ENCODE results near the gene SLC2A6. TPM values are rescaled to one million over a fixed set of nuclear protein-coding genes. Genes with fewer than 3 reads are reported as not detected.

The SLC2A6 gene
- total RNA-seq, 4 donors from 2014 or later = 0.41 to 2.4 (median 1.4) TPM

DNA sequence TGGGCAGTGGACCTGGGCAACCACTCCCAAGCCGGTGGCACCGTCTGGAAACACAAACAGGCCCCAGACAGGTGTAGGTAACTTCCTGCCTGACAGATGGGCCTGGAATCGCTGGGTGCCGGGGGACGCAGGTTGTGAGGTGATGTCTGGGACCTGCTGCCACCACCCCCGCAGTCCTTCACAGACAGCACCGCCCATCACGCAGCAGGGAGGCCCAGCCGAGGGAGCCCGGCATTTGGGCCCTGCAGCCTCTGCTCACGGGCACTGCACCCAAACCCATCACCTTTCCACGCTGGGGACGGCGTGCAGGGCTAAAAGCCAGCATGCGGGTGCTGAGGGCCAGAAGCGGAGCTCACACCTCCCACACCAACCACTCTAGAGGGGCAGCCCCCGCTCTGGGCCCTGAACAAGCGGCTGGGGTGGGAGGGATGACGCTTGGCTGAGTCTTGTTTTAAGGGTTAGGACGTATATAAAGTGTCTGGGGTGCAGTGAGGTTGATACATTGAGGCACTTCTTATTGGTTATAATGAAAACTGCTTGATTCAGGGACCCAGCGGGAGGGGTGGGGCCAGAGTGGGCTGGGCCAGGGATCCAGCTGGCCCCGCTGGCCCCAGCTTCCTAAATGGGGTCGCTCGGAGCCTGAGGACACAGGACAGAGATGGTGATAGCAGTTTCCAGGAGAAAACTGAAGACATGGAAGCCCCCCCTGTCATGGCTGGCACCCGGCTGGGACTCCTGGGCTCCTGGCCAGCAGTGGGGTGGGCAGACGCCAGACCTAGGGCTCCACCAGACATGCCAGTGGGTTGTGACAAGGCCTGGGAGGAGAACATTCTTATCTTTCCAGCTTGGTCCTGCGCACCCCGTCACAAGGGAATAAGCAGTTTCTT, 34.6 kb upstream of the SLC2A6 start:
- H3K9me3 ChIP-seq = no peaks in the 10 kb centered on the region
- no peak for DNase-seq
- peaks cover 5 to 22% (median 9%) of the 10 kb centered on the region in 3 donors for H3K27me3 ChIP-seq
- H3K36me3 ChIP-seq = no peaks in the 10 kb centered on the region
- H3K4me3 ChIP-seq = no peak overlapping the region
- in situ Hi-C loops (cut with MboI; ENCODE audit: low sequenced_read_pairs in 4 of 4) = no loop called here
- intact Hi-C loops (cut with DNase I; ENCODE audit: low total_unique reads) = no loop called here
- no peak for ATAC-seq
- H3K4me1 ChIP-seq = no peaks in the 10 kb centered on the region
- no peak overlapping the region for H3K27ac ChIP-seq
- TF ChIP-seq, protein P1, sequence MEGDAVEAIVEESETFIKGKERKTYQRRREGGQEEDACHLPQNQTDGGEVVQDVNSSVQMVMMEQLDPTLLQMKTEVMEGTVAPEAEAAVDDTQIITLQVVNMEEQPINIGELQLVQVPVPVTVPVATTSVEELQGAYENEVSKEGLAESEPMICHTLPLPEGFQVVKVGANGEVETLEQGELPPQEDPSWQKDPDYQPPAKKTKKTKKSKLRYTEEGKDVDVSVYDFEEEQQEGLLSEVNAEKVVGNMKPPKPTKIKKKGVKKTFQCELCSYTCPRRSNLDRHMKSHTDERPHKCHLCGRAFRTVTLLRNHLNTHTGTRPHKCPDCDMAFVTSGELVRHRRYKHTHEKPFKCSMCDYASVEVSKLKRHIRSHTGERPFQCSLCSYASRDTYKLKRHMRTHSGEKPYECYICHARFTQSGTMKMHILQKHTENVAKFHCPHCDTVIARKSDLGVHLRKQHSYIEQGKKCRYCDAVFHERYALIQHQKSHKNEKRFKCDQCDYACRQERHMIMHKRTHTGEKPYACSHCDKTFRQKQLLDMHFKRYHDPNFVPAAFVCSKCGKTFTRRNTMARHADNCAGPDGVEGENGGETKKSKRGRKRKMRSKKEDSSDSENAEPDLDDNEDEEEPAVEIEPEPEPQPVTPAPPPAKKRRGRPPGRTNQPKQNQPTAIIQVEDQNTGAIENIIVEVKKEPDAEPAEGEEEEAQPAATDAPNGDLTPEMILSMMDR (IDR thresholded peaks at IDR 0.05 in 4 of 5, conservative IDR thresholded peaks at IDR 0.05 in 1 of 5) = no peak
- no peak for TF ChIP-seq POLR2A (IDR thresholded peaks at IDR 0.05)

DNA sequence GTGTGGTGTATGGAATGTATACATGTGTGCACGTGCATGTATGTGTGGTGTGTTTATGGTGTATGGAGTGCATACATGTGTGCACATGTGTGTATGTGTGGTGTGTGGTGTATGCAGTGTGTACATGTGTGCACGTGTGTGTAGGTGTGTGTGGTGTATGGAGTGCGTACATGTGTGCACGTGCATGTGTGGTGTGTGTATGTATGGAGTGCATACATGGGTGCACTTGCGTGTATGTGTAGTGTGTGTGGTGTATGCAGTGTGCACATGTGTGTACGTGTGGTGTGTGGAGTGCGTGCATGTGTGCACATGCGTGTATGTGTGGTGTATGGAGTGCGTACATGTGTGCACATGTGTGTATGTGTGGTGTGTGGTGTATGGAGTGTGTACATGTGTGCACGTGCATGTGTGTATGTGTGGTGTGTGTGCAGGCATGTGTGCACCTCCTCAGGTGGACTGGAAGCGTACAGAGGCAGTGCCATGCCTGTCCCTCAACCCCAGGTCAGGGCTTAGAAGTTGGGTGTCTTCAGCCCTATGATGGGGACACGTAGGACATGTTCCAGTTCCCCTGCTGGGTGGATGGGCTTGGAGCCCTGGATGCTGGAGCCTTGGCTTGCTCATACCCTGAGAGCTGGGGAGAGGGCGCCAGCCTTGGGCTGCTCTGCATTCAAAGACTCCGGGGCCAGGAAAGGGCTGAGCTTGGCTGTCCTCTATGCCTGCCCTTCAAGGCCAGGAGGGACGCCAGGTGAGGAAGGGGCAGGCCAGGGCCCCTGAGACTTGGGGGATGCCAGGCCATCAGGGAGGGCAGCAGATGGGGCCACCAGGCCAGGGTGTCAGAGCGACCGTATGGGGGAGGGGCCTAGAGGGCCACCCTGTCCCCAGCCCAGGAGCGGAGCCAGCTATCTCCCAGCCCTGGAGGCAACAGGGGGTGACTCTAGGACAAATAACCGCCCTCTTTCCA, 33.6 kb upstream of the SLC2A6 start:
- Histone ChIP-seq H3K27me3 (peaks cover 12 to 22% (median 13%) of the 10 kb centered on the region in 3 donors), H3K27ac (no peak overlapping the region), H3K4me1 (no peaks in the 10 kb centered on the region), H3K36me3 (no peaks in the 10 kb centered on the region), H3K4me3 (no peak overlapping the region), H3K9me3 (no peaks in the 10 kb centered on the region)
- TF ChIP-seq, protein P1 (IDR thresholded peaks at IDR 0.05 in 4 of 5, conservative IDR thresholded peaks at IDR 0.05 in 1 of 5) = no peak
- TF ChIP-seq POLR2A (IDR thresholded peaks at IDR 0.05) = no peak
- ATAC-seq (no peak), DNase-seq (no peak)
- in situ Hi-C loops (cut with MboI; ENCODE audit: low sequenced_read_pairs in 4 of 4) = no loop called here
- intact Hi-C loops (cut with DNase I; ENCODE audit: low total_unique reads) = no loop called here

DNA sequence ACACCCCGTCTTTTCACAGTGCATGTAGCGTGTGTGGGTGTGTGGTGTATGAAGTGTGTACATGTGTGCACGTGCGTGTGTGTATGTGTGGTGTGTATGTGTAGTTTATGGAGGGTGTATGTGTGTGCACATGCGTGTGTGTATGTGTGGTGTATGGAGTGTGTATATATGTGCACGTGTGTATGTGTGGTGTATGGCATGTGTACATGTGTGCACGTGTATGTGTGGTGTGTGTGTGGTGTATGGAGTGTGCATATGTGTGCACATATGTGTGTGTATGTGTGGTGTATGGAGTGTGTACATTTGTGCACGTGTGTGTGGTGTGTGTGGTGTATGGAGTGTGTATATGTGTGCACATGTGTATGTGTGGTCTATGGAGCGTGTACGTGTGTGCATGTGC, 32.7 kb upstream of the SLC2A6 start:
- TF ChIP-seq POLR2A (IDR thresholded peaks at IDR 0.05) = no peak
- TF ChIP-seq, protein P1 (IDR thresholded peaks at IDR 0.05 in 4 of 5, conservative IDR thresholded peaks at IDR 0.05 in 1 of 5) = no peak
- DNase-seq = no peak
- intact Hi-C loops (cut with DNase I; ENCODE audit: low total_unique reads) (no loop called here), in situ Hi-C loops (cut with MboI; ENCODE audit: low sequenced_read_pairs in 4 of 4) (no loop called here)
- Histone ChIP-seq H3K27me3 (peaks cover 12 to 22% (median 13%) of the 10 kb centered on the region in 3 donors), H3K27ac (no peak overlapping the region), H3K9me3 (no peaks in the 10 kb centered on the region), H3K4me3 (no peak overlapping the region), H3K36me3 (no peaks in the 10 kb centered on the region), H3K4me1 (no peaks in the 10 kb centered on the region)
- ATAC-seq = no peak

DNA sequence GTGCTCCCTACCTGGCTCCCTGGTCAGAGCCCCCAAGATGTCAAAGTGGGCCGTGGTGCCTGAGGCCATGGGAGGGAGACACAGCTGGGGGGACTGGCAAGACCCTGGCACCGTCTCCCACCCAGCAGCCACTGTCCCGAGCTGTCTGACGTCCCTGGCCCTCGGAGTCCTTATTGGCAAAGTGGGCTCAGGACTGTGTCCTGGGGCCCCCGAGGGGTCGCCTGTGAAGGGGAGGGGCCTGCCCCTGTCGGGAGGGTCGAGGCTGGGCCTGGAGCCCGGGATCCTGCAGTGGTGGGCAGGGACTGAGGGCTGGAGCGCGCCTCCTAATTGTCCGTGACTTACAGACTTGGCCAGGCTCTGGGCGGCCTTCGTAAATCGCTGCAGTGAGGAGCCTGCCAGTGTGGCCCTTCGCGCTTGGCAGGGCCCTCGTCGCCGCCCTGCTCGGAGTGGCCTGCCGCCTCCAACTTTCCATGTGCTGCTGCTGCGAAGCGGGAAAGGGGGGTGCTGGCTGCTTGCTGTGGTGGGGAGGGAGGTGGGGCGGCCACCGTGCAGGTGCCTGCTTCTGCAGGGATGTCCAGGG, 32.1 kb upstream of the SLC2A6 start:
- no peaks in the 10 kb centered on the region for H3K9me3 ChIP-seq
- in situ Hi-C loops (cut with MboI; ENCODE audit: low sequenced_read_pairs in 4 of 4) (no loop called here), intact Hi-C loops (cut with DNase I; ENCODE audit: low total_unique reads) (no loop called here)
- DNase-seq (no peak), ATAC-seq (no peak)
- H3K27ac ChIP-seq = no peak overlapping the region
- no peaks in the 10 kb centered on the region for H3K36me3 ChIP-seq
- no peaks in the 10 kb centered on the region for H3K4me1 ChIP-seq
- no peak overlapping the region for H3K4me3 ChIP-seq
- no peak for TF ChIP-seq POLR2A (IDR thresholded peaks at IDR 0.05)
- TF ChIP-seq, protein P1 (IDR thresholded peaks at IDR 0.05 in 4 of 5, conservative IDR thresholded peaks at IDR 0.05 in 1 of 5) = no peak
- peaks cover 12 to 22% (median 13%) of the 10 kb centered on the region in 3 donors for H3K27me3 ChIP-seq
